ENCODE measurements around the gene CFAP91.

CFAP91 gene

GRCh38 chr3:119673875-119674274 is 28.9 kb upstream of the CFAP91 start:
- TF ChIP-seq CTCF (IDR thresholded peaks at IDR 0.05), result no peak

GRCh38 chr3:119675188-119675874 is 27.5 kb upstream of the CFAP91 start:
- TF ChIP-seq CTCF (IDR thresholded peaks at IDR 0.05), result no peak

DNA sequence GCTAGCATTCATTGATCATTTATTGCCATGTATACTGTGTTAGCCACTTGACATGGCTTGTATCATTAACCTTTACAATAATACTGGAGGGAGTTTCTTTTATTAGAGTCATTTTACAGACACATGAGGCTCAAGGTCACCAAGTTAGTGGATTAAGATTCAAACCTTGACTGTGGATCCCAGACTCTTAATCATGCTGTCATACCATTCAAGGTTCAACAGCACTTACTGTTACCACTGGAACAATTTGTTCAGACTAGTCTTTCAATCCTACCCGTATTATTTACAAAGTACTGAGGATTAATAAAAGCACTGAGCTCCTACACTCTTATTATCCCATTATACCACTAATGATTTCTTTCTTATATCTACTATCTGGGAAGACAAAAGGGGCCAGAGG is 26.8 kb upstream of the CFAP91 start:
- TF ChIP-seq CTCF (IDR thresholded peaks at IDR 0.05), result no peak

DNA sequence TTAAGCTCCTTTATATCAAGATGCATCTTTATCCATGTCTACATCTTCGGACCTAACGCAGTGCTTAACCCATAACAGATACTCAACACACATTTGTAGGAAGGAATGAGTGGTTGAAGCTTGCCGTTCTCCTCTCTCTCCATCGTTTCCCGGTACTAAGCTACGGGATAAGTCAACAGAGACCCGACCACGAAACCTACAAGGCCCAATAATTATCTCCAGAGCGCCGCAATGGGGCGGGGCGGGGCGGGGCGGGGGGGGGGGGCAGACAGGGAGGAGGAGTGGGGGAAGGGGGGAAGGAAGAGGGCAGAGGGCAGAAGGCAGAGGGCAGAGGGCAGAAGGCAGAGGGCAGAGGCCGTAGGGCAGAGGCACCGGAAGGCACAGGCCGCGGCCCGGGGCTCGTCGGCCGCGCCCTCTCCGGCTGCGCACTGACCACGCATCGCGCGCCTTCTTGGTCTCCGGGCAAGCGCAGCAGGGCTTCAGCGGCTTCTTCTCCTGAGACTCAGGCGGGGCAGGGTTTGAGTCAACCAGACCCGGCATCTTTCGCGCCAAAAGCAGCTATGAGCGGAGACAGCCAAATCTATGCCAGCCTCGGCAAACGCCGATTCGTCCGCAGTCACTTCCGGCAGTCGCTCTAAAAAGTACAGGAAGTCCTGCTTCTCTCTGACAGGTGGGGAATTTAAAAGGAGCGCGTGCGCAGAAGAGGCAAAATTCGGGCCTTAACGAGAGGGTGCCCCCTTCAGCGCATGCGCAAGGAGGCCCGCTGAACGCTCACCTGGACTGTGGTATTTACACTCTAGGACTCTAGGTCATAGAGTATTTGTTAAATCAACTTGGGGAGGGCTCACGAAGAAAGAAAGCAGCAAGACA is 25.8 kb upstream of the CFAP91 start, which contains the start of gene COX17:
COX17 (minus strand) TSS at position 636 of the 870 bp plus-strand sequence; CDS start at position 540, 96 bp downstream.
- no peak for TF ChIP-seq CTCF (IDR thresholded peaks at IDR 0.05)

GRCh38 chr3:119677641-119677934 is 25.2 kb upstream of the CFAP91 start:
- no peak for TF ChIP-seq CTCF (IDR thresholded peaks at IDR 0.05)

- TF ChIP-seq CTCF (IDR thresholded peaks at IDR 0.05), result no peak
Observed at GRCh38 chr3:119679874-119680273, 22.9 kb upstream of the CFAP91 start.

DNA sequence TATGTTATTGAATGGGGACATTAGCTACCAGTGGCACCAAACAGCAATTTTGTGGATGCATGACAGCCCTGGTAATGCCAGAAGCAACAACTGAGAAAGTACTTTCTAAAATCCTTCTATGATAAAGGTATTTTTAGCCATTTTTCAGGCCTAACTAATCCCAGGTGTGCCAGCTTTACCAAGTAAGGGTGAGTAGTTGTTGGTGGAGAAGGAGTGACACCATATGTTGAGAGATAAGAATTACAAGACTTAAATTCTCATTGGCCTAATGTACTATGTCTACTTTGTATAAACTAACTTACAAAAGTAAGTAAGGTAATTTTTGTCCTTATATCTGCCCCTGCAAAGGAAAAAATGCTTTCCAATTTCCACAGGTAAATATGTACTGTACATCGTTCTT is 21.5 kb upstream of the CFAP91 start:
- peak; percentile 60 for TF ChIP-seq CTCF (IDR thresholded peaks at IDR 0.05)

Data from LNCAP (cell line).